ENCODE results near the gene RNF112. TPM values are rescaled to one million over a fixed set of nuclear protein-coding genes. Genes with fewer than 3 reads are reported as not detected.

Gene RNF112
- total RNA-seq, 1 experiment from 2014 or later, result 0.10 TPM

DNA sequence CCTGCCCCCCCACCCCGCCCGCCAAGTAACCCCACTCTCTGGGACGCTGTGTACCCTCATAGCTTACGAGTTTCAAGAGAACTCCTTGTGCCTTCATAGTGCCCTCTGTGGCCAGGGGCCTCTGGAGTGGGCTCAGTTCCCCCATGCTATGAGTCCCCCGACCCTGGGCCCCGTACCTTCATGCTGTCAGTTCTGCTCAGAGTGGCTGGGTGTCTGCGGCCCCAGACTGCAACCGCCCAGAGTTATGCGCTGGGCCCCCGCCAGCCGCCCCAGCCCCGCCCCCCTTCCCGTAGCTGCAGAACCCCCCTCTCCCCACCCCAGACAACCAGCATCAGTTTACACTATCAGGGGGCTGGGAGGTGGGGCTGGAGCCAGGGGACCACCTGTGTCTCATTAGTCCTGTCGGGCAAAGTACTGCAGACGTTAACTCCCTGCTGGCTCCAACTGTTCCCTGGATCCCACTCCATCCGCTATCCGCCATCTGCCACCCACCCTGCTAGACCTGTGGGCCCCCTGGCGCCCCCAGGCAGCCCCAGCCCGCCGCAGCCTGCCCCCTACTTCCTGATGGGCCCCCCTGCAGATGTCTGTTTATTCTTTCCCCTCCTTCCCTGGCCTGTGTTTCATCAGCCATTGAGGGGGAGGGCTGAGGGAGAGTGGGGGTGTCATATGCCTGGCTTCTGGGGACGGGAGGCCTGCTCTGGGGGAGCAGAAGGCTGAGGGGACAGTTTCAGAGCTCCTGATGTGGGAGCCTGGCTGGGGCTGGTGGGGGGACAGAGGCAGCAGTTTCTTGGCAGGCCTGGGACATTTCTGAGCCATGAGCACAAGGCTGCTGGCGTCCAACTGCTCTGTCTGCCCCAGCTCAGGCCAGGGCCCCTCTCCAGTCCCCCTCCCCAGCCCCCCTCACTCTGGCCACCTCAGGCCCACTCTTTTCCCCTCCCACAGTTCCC is 23.8 kb upstream of the RNF112 start, which contains the start of gene MFAP4:
TSS of gene MFAP4 (minus strand) at position 217 of the 947 bp plus-strand sequence. CDS start at position 182, 35 bp downstream.
- intact Hi-C loops (cut with micrococcal nuclease; ENCODE audit: unreplicated experiment), result no loop called here
- Histone ChIP-seq H3K27me3 (ENCODE audit: control insufficient read depth, insufficient read depth, low read length) (no peaks in the 10 kb centered on the region), H3K9me3 (ENCODE audit: control insufficient read depth, insufficient read depth, low read depth, low read length) (no peaks in the 10 kb centered on the region), H3K4me3 (ENCODE audit: low read depth in 2 of 2, low read length in 2 of 2) (peak within 1 kb of the TSS in 1 of 2 experiments; percentile 27; a peak in 1 of 4 replicates), H3K27ac (ENCODE audit: low read length) (no peak within 1 kb of the TSS; the same call in 1 of the 2 replicates), H3K4me1 (ENCODE audit: control insufficient read depth, insufficient read depth, low read length) (peaks cover 12% of the 10 kb centered on the region), H3K36me3 (ENCODE audit: control insufficient read depth, insufficient read depth, low read length) (no peaks in the 10 kb centered on the region)
- peak; percentile 47; the same call in 1 of the 2 replicates for ATAC-seq
- in situ Hi-C loops (cut with HindIII; ENCODE audit: low pct_unique_long_range_greater_than_20kb, low sequenced_read_pairs), result no loop called here
- no peak for TF ChIP-seq POLR2AphosphoS5 (IDR thresholded peaks at IDR 0.05; ENCODE audit: low read depth, low read length)
- TF ChIP-seq, protein P1, sequence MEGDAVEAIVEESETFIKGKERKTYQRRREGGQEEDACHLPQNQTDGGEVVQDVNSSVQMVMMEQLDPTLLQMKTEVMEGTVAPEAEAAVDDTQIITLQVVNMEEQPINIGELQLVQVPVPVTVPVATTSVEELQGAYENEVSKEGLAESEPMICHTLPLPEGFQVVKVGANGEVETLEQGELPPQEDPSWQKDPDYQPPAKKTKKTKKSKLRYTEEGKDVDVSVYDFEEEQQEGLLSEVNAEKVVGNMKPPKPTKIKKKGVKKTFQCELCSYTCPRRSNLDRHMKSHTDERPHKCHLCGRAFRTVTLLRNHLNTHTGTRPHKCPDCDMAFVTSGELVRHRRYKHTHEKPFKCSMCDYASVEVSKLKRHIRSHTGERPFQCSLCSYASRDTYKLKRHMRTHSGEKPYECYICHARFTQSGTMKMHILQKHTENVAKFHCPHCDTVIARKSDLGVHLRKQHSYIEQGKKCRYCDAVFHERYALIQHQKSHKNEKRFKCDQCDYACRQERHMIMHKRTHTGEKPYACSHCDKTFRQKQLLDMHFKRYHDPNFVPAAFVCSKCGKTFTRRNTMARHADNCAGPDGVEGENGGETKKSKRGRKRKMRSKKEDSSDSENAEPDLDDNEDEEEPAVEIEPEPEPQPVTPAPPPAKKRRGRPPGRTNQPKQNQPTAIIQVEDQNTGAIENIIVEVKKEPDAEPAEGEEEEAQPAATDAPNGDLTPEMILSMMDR (IDR thresholded peaks at IDR 0.05), result no peak
- TF ChIP-seq TCF7L2 (IDR thresholded peaks at IDR 0.05; ENCODE audit: low read depth, low read length), result no peak
- no peak for TF ChIP-seq SIN3A (IDR thresholded peaks at IDR 0.05; ENCODE audit: borderline replicate concordance, insufficient read depth, low read depth, low read length)
- TF ChIP-seq, protein P2, sequence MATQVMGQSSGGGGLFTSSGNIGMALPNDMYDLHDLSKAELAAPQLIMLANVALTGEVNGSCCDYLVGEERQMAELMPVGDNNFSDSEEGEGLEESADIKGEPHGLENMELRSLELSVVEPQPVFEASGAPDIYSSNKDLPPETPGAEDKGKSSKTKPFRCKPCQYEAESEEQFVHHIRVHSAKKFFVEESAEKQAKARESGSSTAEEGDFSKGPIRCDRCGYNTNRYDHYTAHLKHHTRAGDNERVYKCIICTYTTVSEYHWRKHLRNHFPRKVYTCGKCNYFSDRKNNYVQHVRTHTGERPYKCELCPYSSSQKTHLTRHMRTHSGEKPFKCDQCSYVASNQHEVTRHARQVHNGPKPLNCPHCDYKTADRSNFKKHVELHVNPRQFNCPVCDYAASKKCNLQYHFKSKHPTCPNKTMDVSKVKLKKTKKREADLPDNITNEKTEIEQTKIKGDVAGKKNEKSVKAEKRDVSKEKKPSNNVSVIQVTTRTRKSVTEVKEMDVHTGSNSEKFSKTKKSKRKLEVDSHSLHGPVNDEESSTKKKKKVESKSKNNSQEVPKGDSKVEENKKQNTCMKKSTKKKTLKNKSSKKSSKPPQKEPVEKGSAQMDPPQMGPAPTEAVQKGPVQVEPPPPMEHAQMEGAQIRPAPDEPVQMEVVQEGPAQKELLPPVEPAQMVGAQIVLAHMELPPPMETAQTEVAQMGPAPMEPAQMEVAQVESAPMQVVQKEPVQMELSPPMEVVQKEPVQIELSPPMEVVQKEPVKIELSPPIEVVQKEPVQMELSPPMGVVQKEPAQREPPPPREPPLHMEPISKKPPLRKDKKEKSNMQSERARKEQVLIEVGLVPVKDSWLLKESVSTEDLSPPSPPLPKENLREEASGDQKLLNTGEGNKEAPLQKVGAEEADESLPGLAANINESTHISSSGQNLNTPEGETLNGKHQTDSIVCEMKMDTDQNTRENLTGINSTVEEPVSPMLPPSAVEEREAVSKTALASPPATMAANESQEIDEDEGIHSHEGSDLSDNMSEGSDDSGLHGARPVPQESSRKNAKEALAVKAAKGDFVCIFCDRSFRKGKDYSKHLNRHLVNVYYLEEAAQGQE (IDR thresholded peaks at IDR 0.05; ENCODE audit: insufficient read depth in 1 of 2, low read depth in 2 of 2, low read length in 1 of 2), result no peak
- BruUV-seq (replicated peaks), result no TSS peak
- no peak for DNase-seq (ENCODE audit: low read depth, low spot score)
- CTCF ChIA-PET, result interaction anchor here (0.6 kb wide), 1 partner anchor 49 kb away, joined by 4 read pairs; no protein-coding TSS in a partner anchor
- POLR2A ChIA-PET, result no interaction called here

DNA sequence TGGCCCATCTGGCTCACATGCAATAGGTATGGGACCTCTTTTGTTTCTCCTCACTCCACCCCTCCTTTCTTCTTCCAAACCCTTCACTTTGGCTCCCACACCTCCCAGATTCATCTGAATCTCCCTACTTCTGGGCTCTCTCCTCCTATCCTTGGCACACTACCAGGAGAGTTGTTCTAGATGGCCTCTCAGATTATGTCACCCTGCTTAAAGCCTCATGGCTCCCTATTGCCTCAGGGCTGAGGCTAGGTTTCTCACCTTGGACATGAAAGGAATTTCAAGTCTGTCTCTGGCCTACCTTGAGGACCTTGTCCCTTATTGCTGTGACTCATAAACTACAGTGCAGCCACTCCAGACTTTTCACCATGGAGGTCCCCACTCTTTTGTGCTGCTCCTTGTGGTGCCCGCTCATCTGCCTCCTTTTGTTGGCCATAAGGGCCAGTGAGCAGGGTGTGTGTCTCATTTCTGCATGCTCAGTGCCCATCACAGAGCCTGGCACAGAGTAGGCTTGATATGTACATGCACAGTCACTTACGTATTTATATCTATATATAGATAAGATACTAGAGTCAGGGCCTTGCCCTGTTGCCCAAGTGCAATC is 23.0 kb upstream of the RNF112 start:
- Histone ChIP-seq H3K4me1 (ENCODE audit: control insufficient read depth, insufficient read depth, low read length) (peaks cover 12% of the 10 kb centered on the region), H3K27ac (ENCODE audit: low read length) (no peak overlapping the region), H3K9me3 (ENCODE audit: control insufficient read depth, insufficient read depth, low read depth, low read length) (no peaks in the 10 kb centered on the region), H3K36me3 (ENCODE audit: control insufficient read depth, insufficient read depth, low read length) (no peaks in the 10 kb centered on the region), H3K4me3 (ENCODE audit: low read depth in 2 of 2, low read length in 2 of 2) (no peak overlapping the region), H3K27me3 (ENCODE audit: control insufficient read depth, insufficient read depth, low read length) (no peaks in the 10 kb centered on the region)
- no TSS peak for BruUV-seq (replicated peaks)
- ChIA-PET CTCF (no interaction called here), POLR2A (no interaction called here)
- no peak for DNase-seq (ENCODE audit: low read depth, low spot score)
- in situ Hi-C loops (cut with HindIII; ENCODE audit: low pct_unique_long_range_greater_than_20kb, low sequenced_read_pairs), result no loop called here
- no peak for ATAC-seq
- TF ChIP-seq, protein P1 (IDR thresholded peaks at IDR 0.05), result no peak
- TF ChIP-seq POLR2AphosphoS5 (IDR thresholded peaks at IDR 0.05; ENCODE audit: low read depth, low read length), result no peak
- TF ChIP-seq SIN3A (IDR thresholded peaks at IDR 0.05; ENCODE audit: borderline replicate concordance, insufficient read depth, low read depth, low read length), result no peak
- TF ChIP-seq TCF7L2 (IDR thresholded peaks at IDR 0.05; ENCODE audit: low read depth, low read length), result no peak
- TF ChIP-seq, protein P2 (IDR thresholded peaks at IDR 0.05; ENCODE audit: insufficient read depth in 1 of 2, low read depth in 2 of 2, low read length in 1 of 2), result no peak
- intact Hi-C loops (cut with micrococcal nuclease; ENCODE audit: unreplicated experiment), result no loop called here
